OCI-LY3 (cell line): Measurements from ENCODE around the gene PKD1L1.

Source experiments
- EZH2phosphoT487 ChIP-seq: fragments of 200-600 bp; shearing (Covaris generic); IDR thresholded peaks from 2 replicates; pipeline ENCODE4 v1.6.1; 2018; ENCODE audit warnings: antibody characterized with exemption, mixed run types, low read depth
- TF ChIP-seq, protein P1 (sequence below): fragments of 200-600, 300-600 bp; sonication (generic); IDR thresholded peaks from 2 replicates; pipeline ENCODE4 v1.5.1; 2014; ENCODE audit warnings: antibody characterized with exemption, low read length, low read depth

DNA sequence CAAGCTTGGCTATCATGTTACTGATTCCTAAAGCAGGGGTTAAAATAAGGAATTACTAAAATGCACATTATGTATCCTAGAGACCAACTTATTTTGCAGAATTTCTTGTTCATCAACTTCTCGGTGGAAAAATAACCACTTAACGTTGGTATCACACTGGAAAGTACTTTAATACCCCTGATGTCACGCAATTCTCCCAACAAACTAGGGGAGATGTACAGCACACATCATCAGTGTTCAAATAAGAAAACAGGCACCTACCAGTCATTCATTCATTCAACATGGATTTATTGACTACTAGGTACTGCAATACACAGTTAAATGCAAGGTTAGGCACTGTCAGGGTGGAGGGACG is 30.5 kb upstream of the PKD1L1 start:
- TF ChIP-seq, protein P1, sequence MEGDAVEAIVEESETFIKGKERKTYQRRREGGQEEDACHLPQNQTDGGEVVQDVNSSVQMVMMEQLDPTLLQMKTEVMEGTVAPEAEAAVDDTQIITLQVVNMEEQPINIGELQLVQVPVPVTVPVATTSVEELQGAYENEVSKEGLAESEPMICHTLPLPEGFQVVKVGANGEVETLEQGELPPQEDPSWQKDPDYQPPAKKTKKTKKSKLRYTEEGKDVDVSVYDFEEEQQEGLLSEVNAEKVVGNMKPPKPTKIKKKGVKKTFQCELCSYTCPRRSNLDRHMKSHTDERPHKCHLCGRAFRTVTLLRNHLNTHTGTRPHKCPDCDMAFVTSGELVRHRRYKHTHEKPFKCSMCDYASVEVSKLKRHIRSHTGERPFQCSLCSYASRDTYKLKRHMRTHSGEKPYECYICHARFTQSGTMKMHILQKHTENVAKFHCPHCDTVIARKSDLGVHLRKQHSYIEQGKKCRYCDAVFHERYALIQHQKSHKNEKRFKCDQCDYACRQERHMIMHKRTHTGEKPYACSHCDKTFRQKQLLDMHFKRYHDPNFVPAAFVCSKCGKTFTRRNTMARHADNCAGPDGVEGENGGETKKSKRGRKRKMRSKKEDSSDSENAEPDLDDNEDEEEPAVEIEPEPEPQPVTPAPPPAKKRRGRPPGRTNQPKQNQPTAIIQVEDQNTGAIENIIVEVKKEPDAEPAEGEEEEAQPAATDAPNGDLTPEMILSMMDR, result no peak
- TF ChIP-seq EZH2phosphoT487, result no peak
